CD4-positive, alpha-beta T cell (primary cell): Measurements from ENCODE around the gene GGTLC3. TPM values are rescaled to one million over a fixed set of nuclear protein-coding genes. Genes with fewer than 3 reads are reported as not detected.
"Not testable (repeated sequence)": the region's sequence is repeated elsewhere in the genome, so short reads cannot be mapped to it uniquely, and the experiment has no call there.

Experiments
- ATAC-seq: fragments of 200-7000 bp; cut with Tn5 transposase; one replicate; pipeline ENCODE4 v1.10.0; 2022; ENCODE audit warnings: mild to moderate bottlenecking; ENCODE audit not compliant: poor library complexity
- CTCF ChIA-PET: fragments of 350-600 bp; sonication (Branson Sonifier 250); formaldehyde crosslinking; loops from one replicate; lab custom pipeline; 2021; ENCODE audit warnings: antibody characterized with exemption, inconsistent platforms; lab: Charles Lee
- POLR2A ChIA-PET: fragments of 350-600 bp; sonication (Branson Sonifier 250); formaldehyde crosslinking; loops from one replicate; lab custom pipeline; 2021; ENCODE audit warnings: antibody characterized with exemption, inconsistent platforms; lab: Charles Lee
- DNase-seq, 14 experiments: peaks; one replicate each; pipeline ENCODE4 v3.0.0-alpha.2; 2013 to 2020; ENCODE audit warnings: mixed read lengths in 2 of 14
- H3K27ac ChIP-seq, 2 donors: one replicate each; pipeline versions ENCODE4 v1.5.1 to v1.7.0; 2013; ENCODE audit warnings: low read length in 2 of 2, low read depth in 1 of 2, mild to moderate bottlenecking in 1 of 2
- H3K27me3 ChIP-seq, 2 experiments: 1 replicate in 1 of 2; 2 replicates in 1 of 2; pipeline versions ENCODE4 v1.6.1 to v1.7.0; 2013; ENCODE audit warnings: low read length in 2 of 2, control low read depth in 1 of 2, mild to moderate bottlenecking in 1 of 2, moderate library complexity in 1 of 2; ENCODE audit not compliant: insufficient read depth in 2 of 2, control insufficient read depth in 1 of 2
- H3K36me3 ChIP-seq: one replicate; pipeline ENCODE4 v1.6.1; 2013; ENCODE audit warnings: low read length, control low read depth; ENCODE audit not compliant: insufficient read depth
- H3K4me1 ChIP-seq: one replicate; pipeline ENCODE4 v1.6.1; 2013; ENCODE audit warnings: low read length, control low read depth; ENCODE audit not compliant: insufficient read depth
- H3K4me3 ChIP-seq: one replicate; pipeline ENCODE4 v1.5.1; 2013; ENCODE audit warnings: mild to moderate bottlenecking, low read length, moderate library complexity
- H3K9me3 ChIP-seq, 2 experiments: 1 replicate in 1 of 2; 2 replicates in 1 of 2; pipeline versions ENCODE4 v1.6.1 to v1.7.0; 2013; ENCODE audit warnings: low read length in 2 of 2, mild to moderate bottlenecking in 2 of 2, control low read depth in 1 of 2, moderate library complexity in 1 of 2; ENCODE audit not compliant: control insufficient read depth in 1 of 2, insufficient read depth in 1 of 2
- H3K27ac Mint-ChIP-seq: one replicate; pipeline ENCODE4 v1.8.0; 2020; ENCODE audit warnings: mixed read lengths
- H3K27me3 Mint-ChIP-seq: one replicate; pipeline ENCODE4 v1.8.0; 2021; ENCODE audit warnings: mixed read lengths
- H3K36me3 Mint-ChIP-seq: one replicate; pipeline ENCODE4 v1.8.0; 2021; ENCODE audit warnings: low read depth, mixed read lengths
- H3K4me1 Mint-ChIP-seq: one replicate; pipeline ENCODE4 v1.8.0; 2021; ENCODE audit warnings: low read depth, mixed read lengths
- H3K4me3 Mint-ChIP-seq: one replicate; pipeline ENCODE4 v1.8.0; 2020; ENCODE audit warnings: mild to moderate bottlenecking, mixed read lengths
- H3K9me3 Mint-ChIP-seq: one replicate; pipeline ENCODE4 v1.8.0; 2020; ENCODE audit warnings: mixed read lengths
- intact Hi-C, 2 experiments: fragments of 100-400 bp; cut with DNase I in 1 of 2; cut with micrococcal nuclease in 1 of 2; formaldehyde crosslinking; loops; one replicate each; pipeline versions ENCODE4 v1.15.1 to v1.9.0; 2023 to 2025; cut with DNase I, micrococcal nuclease
- total RNA-seq, 174 experiments: library from RNA in 2 of 174; stranded (reverse) in 2 of 174; gene quantifications; one replicate each; pipeline ENCODE4 v1.2.3 and lab custom pipeline; 2021 to 2026

GGTLC3 gene
- total RNA-seq, 2 experiments from 2014 or later: 0.36 to 0.58 TPM

DNA sequence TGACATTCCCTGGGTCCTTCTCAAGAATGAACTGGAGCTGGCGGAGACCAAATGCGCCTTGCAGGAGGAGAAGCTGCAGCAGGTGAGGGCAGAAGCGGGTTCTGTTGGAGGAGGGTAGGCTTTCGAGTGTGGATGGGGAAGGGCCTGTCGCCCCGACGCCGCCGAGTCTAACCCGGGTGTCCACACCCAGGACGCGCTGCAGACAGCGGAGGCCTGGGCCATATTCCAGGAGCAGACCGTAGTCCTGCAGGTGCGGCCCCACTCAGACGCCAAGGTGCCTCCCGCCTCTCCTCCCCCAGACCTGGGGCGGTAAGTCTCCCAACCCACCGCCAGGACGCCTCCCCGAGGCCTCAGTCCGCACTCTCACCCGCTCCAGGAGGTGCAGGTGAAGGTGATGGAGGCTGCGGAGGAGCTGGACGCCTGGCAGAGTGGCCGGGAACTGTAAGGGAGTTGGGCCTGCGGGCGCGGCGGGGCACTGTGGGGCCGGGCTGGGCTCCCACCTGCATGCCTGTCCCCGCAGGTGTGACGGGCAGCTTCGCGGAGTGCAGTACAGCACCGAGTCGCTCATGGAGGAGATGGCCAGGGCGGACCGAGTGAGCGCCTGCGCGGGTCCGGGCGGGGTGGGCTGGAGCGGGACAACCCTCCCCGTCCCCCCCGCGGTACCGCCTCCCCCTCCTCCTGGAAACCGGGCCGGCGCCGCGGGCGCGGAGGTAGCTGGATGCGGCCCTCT lies 11.6 kb upstream of the GGTLC3 start:
- peak overlapping the region; percentile 97 for H3K27ac Mint-ChIP-seq
- H3K9me3 ChIP-seq, H3K4me1 ChIP-seq, CTCF ChIA-PET, H3K36me3 ChIP-seq, H3K36me3 Mint-ChIP-seq, intact Hi-C loops, H3K4me3 ChIP-seq, H3K27ac ChIP-seq, H3K9me3 Mint-ChIP-seq, H3K27me3 ChIP-seq, H3K27me3 Mint-ChIP-seq, POLR2A ChIA-PET, H3K4me1 Mint-ChIP-seq, H3K4me3 Mint-ChIP-seq: not testable (repeated sequence)
- DNase-seq (peak in 2 of 14 experiments; percentile 9 to 35), ATAC-seq (peak; percentile 1)

DNA sequence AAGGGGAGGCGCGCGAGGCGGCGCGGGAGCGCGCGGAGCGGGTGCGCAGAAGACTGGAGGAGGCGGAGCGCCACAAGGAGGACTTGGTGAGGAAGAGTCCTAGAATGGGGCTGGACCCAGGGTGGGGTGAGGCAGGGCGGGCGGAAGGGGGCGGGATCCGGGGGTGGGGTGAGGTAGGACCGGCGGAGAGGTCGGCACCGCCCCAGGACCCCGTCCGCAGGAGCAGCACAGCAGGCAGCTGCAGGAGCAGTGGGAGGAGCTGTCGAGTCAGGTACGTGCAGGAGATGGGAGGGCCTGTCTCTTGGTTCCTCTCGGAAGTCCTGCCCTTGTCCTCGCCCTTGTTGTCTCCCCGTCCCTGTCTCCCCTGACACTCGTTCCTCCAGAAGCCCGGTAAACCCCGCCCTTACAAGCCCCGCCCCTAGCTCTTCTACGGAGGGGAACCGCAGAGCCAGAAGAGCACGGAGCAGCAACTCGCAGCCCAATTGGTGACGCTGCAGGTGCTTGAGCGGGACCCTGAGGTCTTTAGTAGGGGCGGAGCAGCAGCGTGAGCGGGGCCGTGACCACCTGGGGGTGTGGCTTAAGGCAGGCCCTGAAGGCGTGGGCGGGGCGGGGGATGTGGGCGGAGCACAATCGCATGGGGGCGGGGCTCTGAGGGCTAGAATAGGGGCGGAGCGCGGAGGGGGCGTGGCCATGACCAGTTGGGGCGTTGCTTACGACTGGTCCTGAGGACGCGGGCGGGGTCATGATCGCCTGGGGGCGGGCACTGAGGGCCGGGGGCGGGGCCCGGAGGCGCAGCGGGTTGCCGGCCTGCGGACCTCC lies 10.8 kb upstream of the GGTLC3 start:
- peak; percentile 76 for ATAC-seq
- CTCF ChIA-PET, H3K27me3 Mint-ChIP-seq, H3K4me3 ChIP-seq, POLR2A ChIA-PET, intact Hi-C loops, H3K9me3 Mint-ChIP-seq, H3K27ac ChIP-seq, H3K27me3 ChIP-seq, H3K9me3 ChIP-seq, H3K4me1 ChIP-seq, H3K36me3 ChIP-seq, H3K4me1 Mint-ChIP-seq, H3K36me3 Mint-ChIP-seq: not testable (repeated sequence)
- peak; percentile 74 to 97 (median 90) for DNase-seq
- peak overlapping the region; percentile 97 for H3K27ac Mint-ChIP-seq
- H3K4me3 Mint-ChIP-seq: peak overlapping the region; percentile 90

DNA sequence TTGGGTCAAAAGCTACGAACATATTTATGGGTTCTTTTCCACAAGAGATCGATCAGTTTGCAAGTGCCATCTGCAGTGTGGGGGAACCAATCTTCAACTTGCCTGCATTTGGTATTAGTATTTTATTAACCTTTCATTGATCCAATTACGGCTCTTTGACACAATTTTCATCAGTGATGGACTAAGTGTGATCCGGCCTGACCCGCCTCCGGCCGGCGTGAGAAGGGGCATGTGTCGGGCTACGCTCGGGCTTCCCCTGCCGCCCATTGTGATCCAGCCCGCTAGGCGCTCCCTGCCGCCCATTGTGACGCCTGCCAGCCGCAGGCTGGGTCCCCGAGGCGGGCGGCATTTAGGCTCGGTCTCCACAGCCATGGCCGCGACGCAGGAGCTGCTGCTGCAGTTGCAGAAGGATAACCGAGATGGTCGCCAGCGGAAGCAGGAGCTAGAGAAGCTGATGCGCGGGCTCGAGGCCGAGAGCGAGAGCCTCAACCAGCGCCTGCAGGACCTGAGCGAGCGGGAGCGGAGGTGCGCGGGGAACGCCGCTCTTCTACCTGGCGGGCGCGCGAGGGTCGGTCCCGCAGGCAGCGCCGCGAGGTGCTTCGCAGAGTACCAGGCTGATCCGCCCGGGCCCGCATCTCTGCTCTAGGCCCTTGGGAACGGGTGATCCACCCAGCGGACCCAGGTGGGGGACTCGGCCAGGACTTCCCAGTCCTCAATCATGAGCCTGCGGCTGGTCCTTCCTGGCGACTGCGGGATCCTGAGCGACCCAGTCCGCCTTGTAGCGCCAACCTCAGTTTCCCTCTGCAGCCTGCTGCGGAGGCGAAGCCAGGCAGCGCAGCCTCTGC lies 10.0 kb upstream of the GGTLC3 start, which contains the start of gene TMEM191B:
Gene TMEM191B, plus strand, starts transcription at position 51 of the 845 bp plus-strand sequence. Its CDS starts 179 bp downstream, at position 230.
- H3K4me1 ChIP-seq, H3K36me3 ChIP-seq, intact Hi-C loops, CTCF ChIA-PET, H3K4me3 ChIP-seq, H3K4me1 Mint-ChIP-seq, H3K27me3 Mint-ChIP-seq, H3K9me3 ChIP-seq, H3K9me3 Mint-ChIP-seq, POLR2A ChIA-PET, H3K27ac ChIP-seq, H3K36me3 Mint-ChIP-seq, H3K27me3 ChIP-seq: not testable (repeated sequence)
- peak in 1 of 14 experiments; percentile 13 for DNase-seq
- H3K27ac Mint-ChIP-seq: peak within 1 kb of the TSS; percentile 97
- peak within 1 kb of the TSS; percentile 90 for H3K4me3 Mint-ChIP-seq
- peak; percentile 9 for ATAC-seq

DNA sequence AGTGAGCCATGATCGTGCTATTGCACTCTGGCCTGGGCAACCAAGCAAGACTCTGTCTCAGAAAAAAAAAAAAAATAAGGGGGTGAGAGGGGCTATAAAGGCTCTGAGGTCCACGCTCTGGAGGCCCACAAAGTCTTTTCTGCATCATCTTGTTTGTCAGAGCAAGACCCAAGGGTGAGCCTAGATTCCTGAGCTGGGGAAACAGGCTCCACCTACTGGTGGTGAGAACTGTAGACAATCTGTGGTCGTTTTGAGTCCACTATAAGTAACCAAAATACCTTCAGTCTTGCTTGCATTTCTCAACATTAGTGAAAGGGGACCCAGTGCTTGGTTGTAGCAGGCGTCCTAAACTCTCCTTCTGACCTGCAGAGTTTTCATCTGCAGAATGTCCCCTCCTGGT lies 5.4 kb upstream of the GGTLC3 start:
- ATAC-seq, H3K4me1 Mint-ChIP-seq: not testable (repeated sequence)

DNA sequence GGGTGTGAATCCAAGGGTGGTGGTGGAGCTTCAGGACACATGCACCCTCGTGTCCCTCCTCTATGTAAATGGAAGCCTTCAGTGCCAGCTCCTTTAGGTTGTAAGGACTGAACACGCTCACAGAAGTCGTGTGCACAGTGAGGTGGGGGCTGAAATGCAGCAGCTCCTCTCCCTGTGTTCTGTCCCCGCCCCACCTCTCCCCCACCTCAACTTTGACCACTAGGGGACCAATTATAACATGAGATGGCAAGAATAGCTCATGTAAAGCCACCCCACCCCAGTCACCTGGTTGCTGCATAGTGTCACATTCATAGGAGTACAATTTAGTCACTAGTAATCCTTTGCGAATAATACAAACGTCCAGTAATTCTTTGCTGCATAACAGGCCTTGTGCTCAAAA lies 4.8 kb upstream of the GGTLC3 start:
- DNase-seq, H3K27ac ChIP-seq, H3K4me1 ChIP-seq, CTCF ChIA-PET, H3K27me3 Mint-ChIP-seq, H3K36me3 ChIP-seq, H3K9me3 Mint-ChIP-seq, H3K36me3 Mint-ChIP-seq, POLR2A ChIA-PET, H3K4me1 Mint-ChIP-seq, H3K9me3 ChIP-seq, intact Hi-C loops, ATAC-seq, H3K4me3 ChIP-seq, H3K27me3 ChIP-seq, H3K27ac Mint-ChIP-seq, H3K4me3 Mint-ChIP-seq: not testable (repeated sequence)

More for the DNA sequence above, 5.4 kb upstream of the GGTLC3 start:
- H3K36me3 ChIP-seq, POLR2A ChIA-PET, CTCF ChIA-PET, H3K27me3 Mint-ChIP-seq, H3K4me1 ChIP-seq, H3K36me3 Mint-ChIP-seq, intact Hi-C loops, H3K4me3 ChIP-seq, DNase-seq, H3K27me3 ChIP-seq, H3K9me3 Mint-ChIP-seq, H3K9me3 ChIP-seq, H3K27ac ChIP-seq, H3K4me3 Mint-ChIP-seq, H3K27ac Mint-ChIP-seq: not testable (repeated sequence)

DNA sequence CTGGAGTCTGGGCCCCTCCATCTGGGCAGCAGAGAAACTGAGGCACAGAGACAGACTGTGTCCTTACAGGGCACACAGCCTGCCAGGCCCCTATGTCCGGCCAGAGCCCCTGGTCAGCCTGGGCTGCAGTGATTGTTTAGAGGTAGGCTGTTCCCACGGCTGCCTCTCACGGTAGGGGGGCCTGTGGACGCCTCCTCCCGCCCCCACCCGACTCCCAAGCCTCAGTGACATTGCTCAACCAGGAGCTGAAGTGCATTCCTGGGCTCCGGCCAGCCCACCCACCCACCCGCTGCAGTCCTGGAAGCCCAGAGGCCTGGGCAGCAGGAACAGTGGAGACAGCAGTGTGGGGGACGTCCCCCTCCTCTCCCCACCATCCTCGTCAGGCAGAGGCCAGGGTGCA lies 4.5 kb downstream of the GGTLC3 start:
- H3K4me3 Mint-ChIP-seq, H3K36me3 Mint-ChIP-seq, H3K9me3 ChIP-seq, H3K27ac ChIP-seq, H3K27ac Mint-ChIP-seq, H3K4me3 ChIP-seq, H3K9me3 Mint-ChIP-seq, ATAC-seq, H3K4me1 Mint-ChIP-seq, POLR2A ChIA-PET, DNase-seq, H3K27me3 ChIP-seq, H3K4me1 ChIP-seq, H3K36me3 ChIP-seq, CTCF ChIA-PET, intact Hi-C loops, H3K27me3 Mint-ChIP-seq: not testable (repeated sequence)
